BJ (cell line): Measurements from ENCODE around the gene SEMA3B. TPM values are rescaled to one million over a fixed set of nuclear protein-coding genes. Genes with fewer than 3 reads are reported as not detected.

Source experiments
- CTCF ChIA-PET: fragments of 350-600 bp; formaldehyde crosslinking; extraction: SDS; loops from one replicate; lab custom pipeline; 2021; ENCODE audit warnings: antibody characterized with exemption, inconsistent platforms; lab: Yijun Ruan, JAX
- POLR2A ChIA-PET: fragments of 300-600 bp; sonication (Branson Sonifier 250); formaldehyde crosslinking; extraction: SDS; loops from one replicate; lab custom pipeline; 2021; ENCODE audit warnings: antibody characterized with exemption; lab: Charles Lee
- DNase-seq: peaks from one replicate; pipeline ENCODE4 v3.0.0-alpha.2; 2011; ENCODE audit warnings: low read depth
- H3K27me3 ChIP-seq: 2 replicates; pipeline ENCODE4 v1.6.0; 2011; ENCODE audit warnings: low read length; ENCODE audit not compliant: control insufficient read depth, insufficient read depth
- H3K36me3 ChIP-seq: 2 replicates; pipeline ENCODE4 v1.5.1; 2011; ENCODE audit warnings: low read length; ENCODE audit not compliant: control insufficient read depth, insufficient read depth
- H3K4me3 ChIP-seq: 2 replicates; pipeline ENCODE4 v1.5.1; 2011; ENCODE audit warnings: low read depth, mild to moderate bottlenecking, control low read depth, low read length
- CTCF ChIP-seq: IDR thresholded peaks from 2 replicates; pipeline ENCODE4 v1.5.1; 2011; ENCODE audit warnings: low read depth, mild to moderate bottlenecking, control low read depth, inconsistent platforms, low read length, moderate library complexity; ENCODE audit not compliant: insufficient read depth
- polyA plus RNA-seq: library from polyadenylated mRNA; depleted of rRNA; stranded (reverse); fragments of >200 nt; gene quantifications from 2 replicates; pipeline ENCODE4 v1.2.3, GENCODE V29; 2011

The SEMA3B gene
- polyA plus RNA-seq, 1 experiment = 59.0 TPM

- TF ChIP-seq CTCF = peak; percentile 41
- peak; percentile 98 for DNase-seq
- ChIA-PET CTCF (interaction anchor here (0.9 to 2.4 kb wide), 11 partner anchors 7 to 104 kb away, joined by 3 to 20 read pairs (median 4); partner anchors contain the start of genes HYAL2 and SEMA3B), POLR2A (interaction anchor here (0.7 to 0.9 kb wide), 3 partner anchors 29 to 46 kb away, joined by 4 to 12 read pairs (median 11); no protein-coding TSS in a partner anchor)
- Histone ChIP-seq H3K36me3 (no peaks in the 10 kb centered on the region; the same call in 1 of the 2 replicates), H3K4me3 (peak within 1 kb of the TSS; percentile 54), H3K27me3 (no peaks in the 10 kb centered on the region)
Observed at GRCh38 chr3:50298836-50299637, 30.1 kb downstream of the SEMA3B start, which contains the start of the genes HYAL3 and NAA80. HYAL3 (minus strand) TSS chr3:50299405; CDS start chr3:50295602, 3,803 bp downstream. NAA80 (minus strand) TSS chr3:50299405; CDS start chr3:50297463, 1,942 bp downstream.

- peak overlapping the region; percentile 44 for H3K4me3 ChIP-seq
- no peak for TF ChIP-seq CTCF
- no peak for DNase-seq
- ChIA-PET CTCF (interaction anchor here (1.0 to 2.4 kb wide), 7 partner anchors 15 to 105 kb away, joined by 3 to 20 read pairs (median 4); partner anchors contain the start of genes HYAL2 and SEMA3B), POLR2A (interaction anchor here (0.7 to 0.9 kb wide), 2 partner anchors 38 to 47 kb away, joined by 11 to 12 read pairs; no protein-coding TSS in a partner anchor)
- no peaks in the 10 kb centered on the region for H3K27me3 ChIP-seq
- H3K36me3 ChIP-seq = no peaks in the 10 kb centered on the region; the same call in 1 of the 2 replicates
Observed at GRCh38 chr3:50299638-50299928, 30.6 kb downstream of the SEMA3B start.

GRCh38 chr3:50299929-50300680 lies 31.2 kb downstream of the SEMA3B start:
- POLR2A ChIA-PET = interaction anchor here (0.7 to 0.9 kb wide), 2 partner anchors 37 to 47 kb away, joined by 11 to 12 read pairs; no protein-coding TSS in a partner anchor
- no peaks in the 10 kb centered on the region for H3K27me3 ChIP-seq
- TF ChIP-seq CTCF = no peak
- H3K36me3 ChIP-seq = no peaks in the 10 kb centered on the region; the same call in 1 of the 2 replicates
- CTCF ChIA-PET = interaction anchor here (1.0 to 2.4 kb wide), 6 partner anchors 15 to 106 kb away, joined by 3 to 20 read pairs (median 5); partner anchors contain the start of genes HYAL2 and SEMA3B
- no peak for DNase-seq
- H3K4me3 ChIP-seq = peak overlapping the region; percentile 44

GRCh38 chr3:50300681-50301254 lies 31.8 kb downstream of the SEMA3B start:
- ChIA-PET POLR2A (no interaction called here), CTCF (no interaction called here)
- DNase-seq = no peak
- Histone ChIP-seq H3K27me3 (no peaks in the 10 kb centered on the region), H3K36me3 (no peaks in the 10 kb centered on the region; the same call in 1 of the 2 replicates), H3K4me3 (no peak overlapping the region)
- no peak for TF ChIP-seq CTCF
